Fibroblast of upper back skin (primary cell): ENCODE data around the gene TMEM63C.

Experiments
- DNase-seq: peaks from one replicate; pipeline ENCODE4 v3.0.0-alpha.2; 2013

The TMEM63C gene

GRCh38 chr14:77200406-77200985, 18.9 kb downstream of the TMEM63C start:
- no peak for DNase-seq

GRCh38 chr14:77201696-77202095, 20.1 kb downstream of the TMEM63C start:
- DNase-seq, result no peak

DNA sequence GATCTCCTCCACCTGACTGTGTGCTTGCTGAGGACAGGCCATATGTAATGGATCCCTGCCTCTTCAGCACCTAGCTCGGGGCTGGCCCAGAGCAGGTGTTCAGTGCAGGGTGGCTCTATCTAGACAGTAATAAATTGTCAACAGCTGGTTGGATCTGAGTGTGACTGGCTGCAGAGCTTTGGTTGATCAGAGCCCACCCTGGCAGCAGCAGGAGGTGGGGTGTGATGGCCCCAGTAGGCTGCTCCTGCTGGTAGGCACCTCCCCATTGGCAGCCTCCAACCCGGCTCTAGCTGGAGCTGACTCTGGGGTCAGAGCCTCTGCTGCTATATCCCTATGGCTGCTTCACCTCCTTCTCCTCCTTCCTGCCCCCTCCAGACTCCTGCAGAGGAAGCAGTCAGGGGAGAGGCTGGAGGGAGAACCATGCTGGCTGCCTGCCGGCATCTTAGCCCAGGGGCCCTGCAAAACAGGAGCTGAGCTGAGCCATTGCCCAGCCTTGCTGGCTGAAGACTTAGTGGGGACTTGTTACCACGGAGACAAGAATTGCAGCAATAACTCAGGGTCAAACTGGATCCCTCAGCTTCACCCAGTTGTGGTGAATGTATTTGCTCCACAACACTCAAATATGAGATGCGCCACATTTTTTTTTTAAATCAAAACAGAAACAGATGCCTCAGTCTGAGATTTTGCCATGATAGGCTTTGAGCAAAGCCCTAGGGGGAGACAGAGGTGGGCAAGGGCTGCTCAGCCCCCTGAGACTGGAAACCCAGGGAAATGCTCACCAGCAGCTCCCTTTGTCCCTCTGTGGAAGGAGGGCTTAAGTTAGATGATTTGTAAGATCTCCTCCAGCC, 22.2 kb downstream of the TMEM63C start:
- DNase-seq, result no peak

DNA sequence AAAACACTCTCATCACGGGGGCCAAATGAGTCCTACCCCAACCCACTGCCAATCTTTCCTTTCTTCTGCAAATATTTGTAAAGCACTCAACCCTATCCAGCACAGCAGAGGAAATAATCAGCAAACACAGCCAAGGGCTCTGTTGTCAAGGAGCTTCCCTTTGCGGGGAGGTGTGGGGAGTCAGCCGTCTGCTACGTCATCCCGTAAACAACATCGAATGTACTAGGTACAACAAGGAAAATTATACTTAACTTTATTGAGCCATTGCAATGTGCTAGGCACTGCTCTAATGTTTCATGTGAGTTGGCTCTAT, 22.8 kb downstream of the TMEM63C start:
- DNase-seq, result no peak

GRCh38 chr14:77204907-77205306, 23.3 kb downstream of the TMEM63C start:
- DNase-seq, result no peak

- DNase-seq, result no peak
Observed at GRCh38 chr14:77205566-77205965, 24.0 kb downstream of the TMEM63C start.

- DNase-seq, result no peak
Observed at GRCh38 chr14:77206261-77206824, 24.7 kb downstream of the TMEM63C start.

DNA sequence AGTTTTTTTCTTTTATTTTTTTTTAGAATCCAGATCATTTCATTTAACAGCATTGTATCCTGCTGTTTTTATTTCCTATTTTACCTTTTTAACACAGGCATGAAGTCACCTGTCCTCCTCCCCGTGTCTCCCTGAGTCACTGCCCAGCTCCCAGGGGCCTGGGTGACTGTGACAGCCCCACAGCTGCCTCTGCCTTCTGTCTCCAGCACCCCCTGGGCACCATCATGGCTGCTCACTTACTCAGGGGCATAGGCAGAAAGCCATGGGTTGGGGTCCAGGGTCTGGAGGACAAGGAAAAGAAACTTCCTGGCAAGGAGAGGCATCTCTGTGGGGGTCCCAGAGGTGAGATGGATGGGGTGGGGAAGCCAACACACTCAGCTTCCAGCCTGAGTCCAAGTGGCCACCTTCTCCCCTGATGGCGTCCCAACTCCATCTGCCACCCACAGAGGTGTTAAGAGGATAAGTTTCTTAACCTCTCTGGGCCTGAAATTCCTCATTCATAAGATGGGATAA, 25.3 kb downstream of the TMEM63C start:
- no peak for DNase-seq

- peak; percentile 53 for DNase-seq
Observed at GRCh38 chr14:77208291-77208978, 26.8 kb downstream of the TMEM63C start.

DNA sequence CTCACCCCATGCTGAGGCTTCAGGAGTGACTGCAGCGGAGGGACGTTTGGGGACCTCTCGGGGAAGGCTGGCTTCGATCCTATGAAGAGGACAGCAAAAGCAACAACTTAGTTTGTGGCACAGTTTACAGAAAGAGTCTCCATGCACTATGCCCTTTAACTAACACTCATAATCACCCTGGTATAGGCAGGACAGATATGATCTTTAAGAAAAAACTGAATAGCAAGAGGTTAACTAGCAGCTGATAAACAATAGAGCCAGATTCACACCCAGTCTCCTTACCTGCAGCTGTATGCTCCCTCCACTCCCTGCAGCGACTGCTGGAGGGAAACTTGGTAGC, 27.4 kb downstream of the TMEM63C start:
- no peak for DNase-seq

DNA sequence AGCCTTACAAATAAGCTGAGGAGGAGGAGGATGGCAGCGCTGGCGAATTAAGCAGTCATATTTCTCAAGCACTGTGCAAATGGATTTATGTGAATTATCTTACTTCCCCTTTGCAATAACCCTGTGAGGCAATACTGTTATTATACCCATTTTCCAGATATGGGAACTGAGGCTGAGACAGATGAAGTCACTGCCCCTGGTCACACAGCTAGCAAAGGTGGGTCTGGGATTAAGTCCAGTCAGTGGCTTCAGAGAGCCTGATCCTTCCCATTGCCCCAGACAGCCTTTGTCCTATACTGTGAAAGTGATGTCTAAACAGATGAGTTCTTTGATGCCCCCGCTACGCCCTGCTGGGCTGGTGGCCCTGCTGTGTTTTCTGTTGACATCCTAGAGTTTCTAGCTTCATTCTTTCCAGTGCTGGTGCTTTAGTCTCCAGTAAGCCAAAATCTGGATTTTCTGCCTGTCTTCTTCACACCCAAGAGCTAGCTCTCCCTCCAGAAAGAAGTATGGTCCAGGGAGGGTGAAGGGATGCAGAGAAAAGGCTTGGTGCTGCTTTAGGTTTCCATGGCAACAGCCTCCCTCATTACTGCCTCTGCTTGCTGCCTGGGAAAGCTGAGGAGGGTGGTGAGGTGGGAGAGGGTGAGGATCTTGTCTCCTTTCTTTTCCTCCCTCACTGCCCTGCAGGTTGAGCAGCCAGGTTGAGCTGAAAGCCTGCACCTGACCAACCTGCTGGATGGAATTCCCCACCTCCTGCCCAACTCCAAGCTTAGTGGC, 30.7 kb downstream of the TMEM63C start:
- no peak for DNase-seq

DNA sequence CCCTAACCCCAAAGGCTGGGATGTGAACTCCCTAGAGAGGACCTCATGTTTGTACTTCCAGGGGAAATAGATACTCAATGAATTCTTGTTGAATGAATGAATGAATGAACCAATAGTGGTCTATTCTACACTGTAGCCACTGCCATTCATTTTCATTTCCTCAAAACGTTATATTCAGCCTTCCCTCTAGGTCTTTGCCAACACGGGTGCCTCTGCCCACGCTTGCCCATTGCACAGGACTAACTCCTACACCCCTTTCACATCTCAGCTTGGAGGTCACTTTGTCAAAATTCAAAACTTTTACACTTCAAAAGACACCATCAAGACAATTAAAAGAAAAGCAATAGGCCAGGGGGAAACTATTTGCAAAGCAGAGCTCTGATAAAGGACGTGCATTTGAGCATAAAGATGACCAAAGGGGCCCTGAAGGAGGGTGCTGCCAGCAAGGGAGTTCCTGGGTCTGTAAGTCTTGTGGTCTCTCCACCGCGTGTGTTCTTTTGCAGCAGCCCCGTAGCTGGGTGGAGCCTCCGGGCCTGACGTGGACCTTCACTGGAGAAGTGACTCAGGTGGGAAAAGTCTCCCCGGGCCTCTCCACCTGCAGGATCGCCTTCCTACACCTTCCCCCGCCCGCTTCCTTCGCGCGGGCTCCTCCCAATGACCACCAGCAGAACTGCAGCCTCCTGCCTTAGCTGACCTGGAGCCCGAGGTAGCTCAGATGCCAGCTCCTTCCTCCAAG, 31.5 kb downstream of the TMEM63C start:
- DNase-seq, result no peak

GRCh38 chr14:77213679-77214016, 32.0 kb downstream of the TMEM63C start:
- DNase-seq, result no peak

GRCh38 chr14:77214216-77214615, 32.6 kb downstream of the TMEM63C start:
- no peak for DNase-seq

DNA sequence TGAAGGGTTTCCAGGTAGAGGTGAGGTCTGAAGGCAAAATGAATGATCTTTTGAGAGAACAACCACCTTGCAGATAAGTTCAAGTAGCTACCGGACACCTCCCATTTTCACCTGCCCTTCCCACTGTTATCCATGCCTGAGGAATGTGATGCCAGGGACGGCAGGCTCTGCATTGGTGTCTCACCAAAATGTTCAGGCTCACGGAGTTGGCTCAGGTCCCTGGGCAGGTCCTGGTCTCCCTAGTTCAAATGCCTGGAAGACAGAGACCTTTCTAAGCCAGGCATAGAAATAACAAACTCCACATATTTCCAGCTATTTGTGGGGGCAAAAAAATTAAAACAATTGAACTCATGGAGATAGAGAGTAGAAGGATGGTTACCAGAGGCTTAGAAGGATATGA, 36.0 kb downstream of the TMEM63C start:
- no peak for DNase-seq

DNA sequence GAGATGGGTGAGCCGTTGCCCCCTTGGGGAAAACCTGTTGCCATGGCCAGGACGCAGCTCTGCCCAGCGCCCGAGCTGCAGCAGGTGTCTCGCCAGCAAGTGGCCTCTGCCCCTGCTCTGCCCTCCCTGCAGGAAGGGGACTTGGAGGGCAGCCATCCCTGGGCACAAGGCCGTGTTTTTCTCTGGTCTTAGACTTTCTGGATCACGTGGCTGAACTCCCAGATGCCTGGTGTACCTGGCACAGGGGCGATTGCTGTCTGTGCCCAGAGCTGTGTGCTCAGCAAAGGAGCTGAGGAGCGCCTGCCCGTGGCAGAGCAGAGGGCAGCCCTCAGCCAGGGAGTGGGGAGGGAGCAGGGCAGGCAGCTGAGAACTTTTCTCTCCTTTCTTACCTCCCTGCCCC, 38.0 kb downstream of the TMEM63C start:
- DNase-seq, result no peak

DNA sequence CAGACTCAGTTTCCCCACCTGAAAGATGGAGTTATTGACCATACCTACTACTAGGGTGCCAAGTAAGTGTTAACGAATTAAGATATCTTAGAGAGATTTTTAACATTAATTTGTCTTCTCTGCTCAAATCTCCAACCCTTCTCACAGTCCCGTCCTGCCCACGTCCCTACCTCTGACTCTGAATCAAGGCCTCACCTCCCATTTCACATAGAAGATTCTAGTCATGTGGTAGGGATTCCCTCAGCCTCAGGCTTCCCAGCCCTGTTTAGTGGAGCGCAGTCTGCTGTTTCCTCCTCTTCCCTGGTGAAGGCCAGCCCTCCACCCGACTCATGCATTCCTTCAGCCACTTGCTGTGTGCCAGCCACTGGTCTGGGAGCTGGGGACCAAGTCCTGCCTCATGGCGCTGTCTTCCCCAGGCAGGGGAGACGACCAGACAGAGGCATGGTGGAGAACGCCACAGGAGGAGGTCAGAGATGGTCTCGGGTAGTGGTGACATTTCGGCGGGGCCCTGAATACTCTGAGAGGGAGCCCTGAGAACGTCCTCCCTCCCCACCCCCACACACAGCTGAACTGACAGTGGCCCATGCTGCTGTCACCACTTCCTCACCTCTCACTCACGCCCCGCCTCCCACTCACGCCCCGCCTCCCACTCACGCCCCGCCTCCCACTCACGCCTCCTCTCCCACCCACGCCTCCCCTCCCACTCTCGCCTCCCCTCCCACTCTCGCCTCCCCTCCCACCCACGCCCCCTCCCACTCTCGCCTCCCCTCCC, 38.8 kb downstream of the TMEM63C start:
- DNase-seq, result no peak

GRCh38 chr14:77221241-77221871, 39.8 kb downstream of the TMEM63C start:
- DNase-seq, result no peak

DNA sequence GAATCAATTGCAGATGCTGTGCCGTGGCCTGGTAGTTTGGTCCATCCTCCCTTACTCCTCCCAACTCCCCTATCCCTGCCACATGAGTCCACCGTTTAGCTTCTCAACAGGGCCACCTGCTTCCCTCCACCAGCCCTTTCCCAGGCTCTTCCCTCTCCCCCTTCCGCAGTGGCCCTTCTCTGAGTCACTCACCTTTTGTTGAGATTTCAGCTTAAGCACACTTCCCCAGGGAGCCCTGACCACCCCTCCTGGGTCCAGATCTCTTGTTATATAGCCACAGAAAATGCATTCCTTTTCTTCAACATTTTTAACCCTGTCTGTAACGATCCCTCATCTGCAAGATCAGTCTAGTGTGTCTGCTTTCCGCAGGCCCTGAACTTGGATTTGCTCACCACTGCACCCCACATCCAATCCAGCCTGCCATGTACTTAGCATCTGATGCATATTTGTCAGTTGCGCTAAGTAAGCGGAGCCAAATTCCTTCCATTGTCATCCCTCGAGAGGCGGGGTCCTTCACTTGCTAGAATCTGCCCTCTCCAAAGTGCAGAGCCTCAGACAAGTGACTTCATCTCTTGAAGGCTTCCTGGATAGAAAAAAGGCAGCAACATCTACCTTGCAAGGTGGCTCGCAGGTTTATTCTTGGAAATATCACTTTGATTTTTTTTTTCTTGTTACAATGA, 41.1 kb downstream of the TMEM63C start:
- no peak for DNase-seq

DNA sequence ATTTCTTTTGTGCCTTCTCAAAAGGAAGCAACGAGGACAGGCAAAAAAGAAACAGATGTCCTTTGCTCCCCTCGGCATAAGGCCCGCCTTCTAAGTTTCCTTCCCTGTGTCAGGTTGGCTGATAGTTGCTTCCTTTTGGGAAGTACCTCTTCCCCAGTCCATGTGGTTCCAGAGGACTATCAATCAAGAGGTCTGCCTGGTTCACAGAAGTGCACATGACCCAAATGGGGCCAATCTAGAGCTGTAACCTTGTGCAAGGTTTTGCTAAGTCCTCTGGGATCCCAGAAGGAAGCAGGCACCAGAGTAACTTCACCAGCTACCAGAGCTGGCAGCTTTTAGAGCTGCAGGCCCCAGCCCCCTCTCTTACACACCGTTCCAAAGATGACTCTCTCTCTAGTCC, 42.6 kb downstream of the TMEM63C start:
- no peak for DNase-seq

DNA sequence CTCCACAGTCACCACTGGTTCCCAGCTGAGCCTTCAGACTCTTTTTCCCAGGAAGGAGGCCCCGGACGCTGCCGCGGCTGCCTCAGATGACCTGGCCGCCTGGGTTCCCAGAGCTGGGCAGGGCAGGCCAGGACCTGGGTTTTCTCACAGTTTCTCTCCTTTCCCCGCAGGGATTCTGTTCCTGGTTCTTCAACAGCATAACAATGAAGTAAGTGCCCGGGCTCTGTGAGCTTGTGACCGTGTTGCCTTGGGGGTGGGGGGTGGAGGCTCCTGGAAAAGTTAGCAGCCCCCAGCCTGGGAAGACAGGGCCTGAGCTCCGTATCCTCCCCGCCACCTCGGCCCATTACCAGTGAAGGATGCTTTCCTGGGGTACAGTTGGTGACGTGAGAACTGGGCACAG, 43.7 kb downstream of the TMEM63C start:
- DNase-seq, result no peak
